Right lobe of liver (tissue), 4 donors: ENCODE results near the gene AGR2.

ENCODE experiments used
- CTCF ChIP-seq, 4 donors: fragments of 200-600 bp in 3 of 4; fragments of 450-650 bp in 1 of 4; IDR thresholded peaks; one replicate each; pipeline versions ENCODE4 v1.5.1 to v1.8.0; 2016 to 2022; ENCODE audit warnings: antibody characterized with exemption in 4 of 4, mild to moderate bottlenecking in 2 of 4
- POLR2A ChIP-seq: fragments of 450-650 bp; IDR thresholded peaks from one replicate; pipeline ENCODE4 v1.6.1; 2017; ENCODE audit warnings: antibody characterized with exemption, mild to moderate bottlenecking
- donor health status: DM: no; HTN: no; CAD: no.
- donor health status: DM: no; HTN: no; CAD: no.
- donor health status: DM: no; HTN: yes; CAD: no.

- TF ChIP-seq CTCF (IDR thresholded peaks at IDR 0.05) (no peak), POLR2A (no peak)
Measured at GRCh38 chr7:16813232-16813616, 8.4 kb upstream of the AGR2 start.
